GDM1 (cell line): ENCODE results near the gene TRPM3.

Experiments used
- DNase-seq: peaks from one replicate; lab custom pipeline; 2025; lab: John Stamatoyannopoulos, UW

TRPM3 gene

GRCh38 chr9:71097671-71098070 lies 23.8 kb downstream of the TRPM3 start:
- no peak for DNase-seq

- DNase-seq, result no peak
Observed at GRCh38 chr9:71096421-71097108, 24.9 kb downstream of the TRPM3 start.

GRCh38 chr9:71094708-71095251 lies 26.6 kb downstream of the TRPM3 start:
- no peak for DNase-seq

DNA sequence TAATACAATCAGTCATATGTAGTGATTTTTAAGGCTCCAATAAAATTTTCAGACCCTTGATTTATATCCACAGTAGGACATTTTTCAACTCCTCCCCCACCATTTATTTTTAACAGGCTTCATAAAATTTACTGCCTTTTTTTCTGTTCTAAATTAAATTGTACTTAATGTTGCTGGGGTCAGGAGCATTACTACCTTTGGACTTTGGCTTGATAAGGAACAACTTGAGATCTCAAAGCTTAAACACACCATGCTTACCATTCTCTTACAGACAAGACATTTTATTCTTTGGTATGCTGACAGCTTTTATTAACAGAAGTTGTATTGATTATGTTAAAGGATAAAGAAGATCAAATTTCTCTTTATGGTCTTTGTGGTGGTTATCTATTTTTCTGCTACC lies 30.5 kb downstream of the TRPM3 start:
- DNase-seq, result no peak

DNA sequence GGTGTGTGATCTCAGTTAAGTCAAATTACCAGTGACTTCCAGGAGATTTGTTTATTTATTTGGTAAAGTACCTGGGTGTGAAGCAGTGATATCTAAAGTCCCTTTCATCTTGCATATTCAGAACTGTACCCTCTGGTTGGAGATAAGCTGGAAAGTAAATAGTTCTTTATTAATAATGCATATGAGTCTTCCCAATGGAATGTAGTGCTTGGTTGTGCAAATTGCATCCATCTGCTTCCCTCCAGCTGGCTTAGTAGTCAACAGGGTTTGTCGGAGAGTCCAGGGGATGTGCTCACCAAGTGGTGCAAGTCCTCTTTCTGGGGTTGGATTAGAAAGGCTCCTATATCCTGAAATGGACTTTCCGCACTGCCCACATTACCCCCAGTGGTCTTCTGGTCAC lies 42.0 kb downstream of the TRPM3 start:
- no peak for DNase-seq

DNA sequence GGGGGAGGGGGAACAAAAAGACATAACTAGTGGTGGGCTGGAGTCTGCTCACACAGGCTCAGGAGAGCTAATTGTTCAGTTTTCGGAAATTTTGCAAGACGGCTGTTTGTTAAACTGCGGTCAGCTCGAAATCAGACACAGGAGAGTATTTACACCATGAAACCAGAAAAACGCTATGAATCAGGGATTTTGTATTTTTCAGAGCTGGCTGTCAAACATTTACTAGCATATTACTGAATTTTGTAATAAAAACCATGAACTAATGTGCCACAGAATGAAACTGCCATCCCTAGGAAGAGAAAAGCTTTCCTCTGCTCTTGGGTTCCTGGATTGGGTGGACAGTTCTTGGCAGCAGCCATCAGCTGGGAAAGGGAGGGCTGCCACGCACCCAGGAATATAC lies 45.3 kb downstream of the TRPM3 start:
- DNase-seq, result no peak

DNA sequence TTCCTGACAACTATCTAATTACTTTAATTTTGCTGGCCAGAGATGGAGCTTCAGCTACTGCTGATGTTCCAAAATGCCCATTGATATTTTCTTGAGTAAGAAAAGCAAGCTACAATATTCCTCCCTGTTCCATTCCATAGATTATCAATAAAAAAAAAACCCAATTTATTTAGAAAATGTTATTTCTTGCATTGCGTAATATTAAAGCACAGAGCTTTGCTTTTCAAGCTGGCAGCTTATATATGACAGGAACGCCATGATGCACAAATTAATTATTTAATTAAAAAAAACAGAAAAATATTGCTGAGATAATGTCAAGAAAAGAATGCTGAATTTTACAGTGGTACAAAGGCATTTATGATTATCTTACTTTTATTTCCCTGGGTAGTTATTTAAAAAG lies 47.9 kb downstream of the TRPM3 start:
- DNase-seq, result no peak

- DNase-seq, result no peak
Observed at GRCh38 chr9:71072587-71072986, 48.8 kb downstream of the TRPM3 start.

- no peak for DNase-seq
Observed at GRCh38 chr9:71071633-71072032, 49.8 kb downstream of the TRPM3 start.

GRCh38 chr9:71058660-71059059 lies 62.8 kb downstream of the TRPM3 start:
- DNase-seq, result no peak

DNA sequence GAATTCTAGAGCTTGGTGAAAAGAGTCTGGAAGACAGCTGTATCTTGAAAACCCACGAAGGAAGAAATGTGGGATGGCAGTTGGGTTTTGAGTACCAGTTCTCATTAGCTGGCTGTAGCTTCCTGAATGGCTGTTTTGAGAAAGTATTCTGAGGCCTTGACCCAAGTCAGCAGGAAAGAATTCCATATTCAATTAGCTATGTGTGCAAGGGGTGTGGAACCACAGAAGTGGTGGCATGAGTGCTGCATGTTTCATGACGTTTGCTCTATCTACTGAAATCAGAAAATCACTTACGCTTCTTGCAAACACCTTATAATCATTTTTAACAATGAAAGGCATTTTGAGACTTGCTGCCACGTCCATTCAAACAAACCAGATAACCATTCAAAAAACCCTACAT lies 69.1 kb downstream of the TRPM3 start:
- DNase-seq, result no peak

DNA sequence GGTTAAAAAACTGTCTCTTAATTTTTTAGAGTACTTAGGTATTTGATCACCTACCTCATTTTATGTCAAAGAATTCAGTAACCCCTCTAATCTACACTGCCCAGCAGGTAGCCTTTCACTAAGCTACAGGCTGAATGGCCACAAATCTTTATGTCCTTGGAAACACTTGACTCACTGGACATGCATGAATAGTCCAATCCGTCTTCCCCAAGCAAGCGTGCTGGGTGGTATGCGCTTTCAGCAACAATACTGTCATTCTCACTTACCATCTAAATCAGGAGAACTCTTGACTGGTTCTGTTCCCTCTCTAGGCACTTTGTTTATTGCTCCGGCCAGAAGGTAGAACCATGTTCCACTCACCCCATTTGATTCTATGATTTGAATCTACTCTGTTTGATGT lies 73.1 kb downstream of the TRPM3 start:
- no peak for DNase-seq

DNA sequence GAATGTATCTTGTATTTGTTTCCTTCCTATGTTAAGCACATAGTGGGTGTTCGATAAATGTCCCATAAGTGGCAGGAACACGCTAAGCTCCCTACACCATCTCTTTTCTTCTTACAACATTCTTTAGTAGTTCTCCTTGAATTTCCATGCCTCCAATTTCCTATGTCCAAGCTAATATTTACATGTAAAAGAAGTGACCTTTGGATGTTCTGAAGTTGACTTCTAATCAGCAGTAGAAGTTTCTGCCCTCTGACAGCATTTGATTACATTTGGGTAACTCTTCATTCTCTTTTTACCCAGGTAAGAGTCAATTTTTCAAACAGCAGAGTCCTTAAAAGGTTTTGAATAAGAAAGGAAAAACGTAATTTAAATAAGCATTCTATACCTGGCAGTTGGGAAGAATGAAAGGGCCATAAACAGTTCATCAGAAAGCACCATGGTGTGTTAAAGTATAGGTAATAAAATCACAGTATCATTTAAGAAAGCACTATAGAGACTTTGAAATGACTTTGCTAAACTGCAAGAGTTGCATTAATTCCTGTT lies 78.9 kb downstream of the TRPM3 start:
- DNase-seq, result no peak

GRCh38 chr9:71037521-71037920 lies 83.9 kb downstream of the TRPM3 start:
- DNase-seq, result no peak

DNA sequence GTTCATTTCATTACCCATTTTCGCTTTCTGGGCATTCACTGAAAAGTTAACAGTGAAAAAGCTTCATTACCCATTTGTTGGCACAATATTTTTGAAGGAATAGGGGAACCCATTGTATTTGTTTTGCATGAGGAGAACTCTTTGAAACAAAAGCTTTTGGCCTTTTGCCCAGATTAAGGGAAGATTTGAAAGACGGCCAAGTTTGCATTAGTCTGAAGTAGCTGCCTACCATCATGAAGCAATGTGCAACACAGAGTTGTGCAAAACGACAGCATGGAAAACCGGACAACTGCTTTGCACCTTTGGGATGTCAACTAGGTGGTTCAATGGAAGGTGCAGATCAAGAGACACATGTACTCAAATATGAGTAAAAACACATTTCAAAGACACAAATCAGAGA lies 84.9 kb downstream of the TRPM3 start:
- no peak for DNase-seq

- no peak for DNase-seq
Observed at GRCh38 chr9:71032779-71033178, 88.6 kb downstream of the TRPM3 start.

GRCh38 chr9:71025728-71026127 lies 95.7 kb downstream of the TRPM3 start:
- no peak for DNase-seq

DNA sequence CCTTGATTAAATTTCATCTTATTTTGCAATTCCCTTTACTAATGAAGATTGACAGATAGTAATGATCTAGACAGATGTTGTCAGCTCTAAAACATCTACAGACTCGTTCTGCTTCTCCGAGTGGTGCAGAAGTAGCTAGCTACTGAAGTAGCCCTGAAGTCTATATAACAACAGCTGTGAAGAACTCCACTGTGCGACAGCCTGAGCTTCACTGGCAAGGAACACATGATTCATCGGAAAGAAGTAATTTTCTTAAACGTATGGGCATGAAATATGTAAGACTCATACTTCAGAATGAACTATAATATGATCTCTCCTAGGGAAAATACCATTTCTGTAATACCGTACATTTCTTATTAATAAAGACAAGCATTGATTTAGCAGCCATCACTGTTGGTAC lies 96.2 kb downstream of the TRPM3 start:
- no peak for DNase-seq

GRCh38 chr9:71010258-71010657 lies 111.2 kb downstream of the TRPM3 start:
- no peak for DNase-seq

DNA sequence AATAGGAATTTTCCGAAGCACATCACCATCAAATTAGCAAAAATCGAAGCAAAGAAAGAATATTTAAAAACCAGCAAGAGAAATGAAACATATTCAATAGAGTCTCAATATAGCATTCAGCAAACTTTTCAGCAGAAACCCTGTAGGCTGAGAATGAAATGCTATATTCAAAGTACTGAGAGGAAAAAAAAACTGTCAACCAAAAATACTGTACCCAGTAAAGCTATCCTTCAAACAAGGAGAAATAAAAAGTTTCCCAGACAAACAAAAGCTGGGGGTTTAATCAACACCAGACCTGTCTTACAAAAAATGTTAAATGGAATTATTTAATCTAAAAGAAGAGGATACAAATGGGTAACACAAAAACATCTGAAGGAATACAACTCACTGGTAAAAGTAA lies 116.0 kb downstream of the TRPM3 start:
- no peak for DNase-seq

DNA sequence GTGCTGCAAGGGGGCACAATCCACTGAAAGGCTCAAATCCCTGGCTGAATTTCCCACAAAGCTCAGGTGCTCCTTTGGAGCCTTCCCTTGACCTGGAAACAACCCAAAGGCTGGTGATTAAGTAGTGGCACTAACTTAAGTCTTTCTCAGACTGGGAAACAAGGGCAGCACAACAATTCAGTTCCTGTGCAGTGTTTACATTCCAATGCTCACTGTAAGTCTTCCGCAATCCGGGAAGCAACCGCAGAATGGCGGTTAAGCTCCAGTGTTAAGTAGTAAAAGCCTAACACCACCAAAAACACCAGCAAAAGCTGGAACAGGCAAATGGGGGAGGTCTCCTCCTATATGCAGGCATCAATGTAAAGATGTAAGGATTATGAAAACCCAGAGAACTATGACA lies 117.2 kb downstream of the TRPM3 start:
- DNase-seq, result no peak

DNA sequence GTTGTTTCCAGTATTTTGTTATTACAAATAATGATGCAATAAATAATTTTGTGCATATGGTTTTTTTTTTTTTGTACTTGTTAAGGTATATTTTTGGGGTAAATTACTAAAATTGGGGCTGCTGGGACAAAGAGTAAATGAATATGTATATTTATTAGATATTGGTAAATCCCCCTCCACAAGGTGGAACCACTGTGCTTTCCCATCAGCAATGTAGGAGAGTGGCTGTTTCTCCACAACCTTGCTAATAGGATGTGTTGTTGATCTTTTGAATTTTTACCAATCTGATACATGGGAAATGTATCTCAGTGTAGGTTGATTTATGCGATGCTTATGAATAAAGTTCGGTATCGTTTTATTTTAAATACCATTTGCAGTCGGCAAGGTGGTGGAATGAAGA lies 118.1 kb downstream of the TRPM3 start:
- DNase-seq, result no peak

DNA sequence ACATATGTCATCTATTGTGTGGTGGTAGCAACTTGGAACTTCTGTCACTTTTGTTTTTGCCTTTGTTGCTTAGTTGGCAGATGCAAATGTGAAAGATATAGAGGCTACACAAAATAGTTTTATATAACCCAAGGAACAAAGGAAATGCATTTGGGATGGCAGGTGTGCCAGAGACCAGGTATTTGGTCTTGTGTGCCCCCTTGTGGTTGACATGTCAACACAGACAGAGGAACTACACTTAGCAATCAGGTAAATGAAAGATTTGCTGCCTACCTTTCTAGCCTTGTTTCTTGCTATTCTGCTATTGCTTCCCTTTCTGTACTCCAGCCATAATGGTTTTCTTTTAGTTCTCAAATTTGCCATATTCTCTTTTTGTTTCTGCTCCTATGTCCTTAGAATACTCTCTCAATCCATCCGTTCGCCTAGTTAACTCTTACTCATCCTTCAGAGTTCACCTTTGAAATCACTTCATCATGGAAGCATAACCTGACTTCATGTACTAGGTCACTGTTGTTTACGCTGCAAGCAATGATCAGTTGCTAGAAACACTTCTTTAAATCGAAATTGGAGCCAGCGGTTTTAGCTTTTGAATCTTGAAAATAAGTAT lies 119.5 kb downstream of the TRPM3 start:
- DNase-seq, result no peak

DNA sequence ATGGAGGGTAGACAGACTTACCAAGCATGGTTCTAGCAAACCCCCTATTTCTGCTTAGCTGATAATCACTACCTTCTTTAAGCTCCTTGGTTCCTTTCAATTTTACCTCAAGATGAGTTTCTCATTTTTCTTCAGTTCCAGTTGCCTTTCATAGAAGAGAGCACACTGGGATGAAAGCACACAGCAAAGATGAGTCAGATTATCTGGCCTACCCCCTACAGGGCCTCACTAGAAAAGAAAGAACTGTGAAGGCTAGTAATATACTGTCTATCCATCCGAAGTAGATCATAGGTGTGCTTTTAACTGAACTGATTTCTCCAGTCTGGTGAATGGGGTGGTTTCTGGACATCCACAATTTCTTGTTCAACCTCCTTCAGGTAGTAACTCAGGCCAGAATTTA lies 122.5 kb downstream of the TRPM3 start:
- no peak for DNase-seq
